HepG2 (cell line): ENCODE data around the gene CCDC117. TPM values are rescaled to one million over a fixed set of nuclear protein-coding genes. Genes with fewer than 3 reads are reported as not detected.

Experiments used
- CHCHD3 ChIP-seq: sonication (generic); formaldehyde crosslinking; IDR thresholded peaks from 2 replicates; pipeline ENCODE4 v1.8.0; 2022; ENCODE audit warnings: mild to moderate bottlenecking, missing genetic modification reagents, moderate library complexity
- EHMT2 ChIP-seq: fragments of 200-600 bp; sonication (generic); IDR thresholded peaks from 2 replicates; pipeline ENCODE4 v1.7.0; 2017; ENCODE audit warnings: antibody characterized with exemption, low read depth, low read length, borderline replicate concordance
- ELF4 ChIP-seq: sonication (generic); formaldehyde crosslinking; IDR thresholded peaks from 2 replicates; pipeline ENCODE4 v1.5.0; 2020; ENCODE audit warnings: missing genetic modification reagents, mild to moderate bottlenecking, moderate library complexity, borderline replicate concordance
- KLF16 ChIP-seq, 2 experiments: sonication (generic) in 1 of 2; formaldehyde crosslinking in 1 of 2; IDR thresholded peaks; 2 replicates each; pipeline versions ENCODE4 v1.6.1 to v1.8.0; 2016 to 2023; ENCODE audit warnings: missing genetic modification reagents in 2 of 2, missing compliant biosample characterization in 1 of 2
- PBX3 ChIP-seq: sonication (generic); formaldehyde crosslinking; IDR thresholded peaks from 2 replicates; pipeline ENCODE4 v1.8.1; 2023; ENCODE audit warnings: missing genetic modification reagents, inconsistent platforms, borderline replicate concordance
- POLR2AphosphoS2 ChIP-seq: IDR thresholded peaks from 2 replicates; pipeline ENCODE4 v1.6.1; 2011; ENCODE audit warnings: low read depth, low read length, improper control_type of control experiment
- SALL1 ChIP-seq: sonication (generic); formaldehyde crosslinking; IDR thresholded peaks from 2 replicates; pipeline ENCODE4 v1.8.0; 2022; ENCODE audit warnings: mild to moderate bottlenecking, missing genetic modification reagents
- SRSF9 ChIP-seq: fragments of 200-400 bp; formaldehyde crosslinking; IDR thresholded peaks from 2 replicates; pipeline ENCODE4 v1.6.1; 2018; ENCODE audit warnings: borderline replicate concordance, mild to moderate bottlenecking, low read depth, low read length; ENCODE audit not compliant: insufficient read depth, poor library complexity, severe bottlenecking
- ZBTB44 ChIP-seq: sonication (generic); formaldehyde crosslinking; IDR thresholded peaks from 2 replicates; pipeline ENCODE4 v1.4.0; 2020; ENCODE audit warnings: missing genetic modification reagents
- ZMAT5 ChIP-seq: sonication (generic); formaldehyde crosslinking; IDR thresholded peaks from 2 replicates; pipeline ENCODE4 v1.5.0; 2020; ENCODE audit warnings: mild to moderate bottlenecking, low read depth, missing genetic modification reagents, borderline replicate concordance
- ZNF263 ChIP-seq: sonication (generic); formaldehyde crosslinking; IDR thresholded peaks from 2 replicates; pipeline ENCODE4 v1.4.0; 2020; ENCODE audit warnings: missing genetic modification reagents
- ZNF512B ChIP-seq: sonication (generic); formaldehyde crosslinking; IDR thresholded peaks from 2 replicates; pipeline ENCODE4 v1.5.1; 2020; ENCODE audit warnings: missing genetic modification reagents, mild to moderate bottlenecking, borderline replicate concordance
- ZNF607 ChIP-seq: sonication (generic); formaldehyde crosslinking; IDR thresholded peaks from 2 replicates; pipeline ENCODE4 v1.5.1; 2020; ENCODE audit warnings: missing genetic modification reagents, mild to moderate bottlenecking, borderline replicate concordance
- ZNF678 ChIP-seq: sonication (generic); formaldehyde crosslinking; IDR thresholded peaks from 2 replicates; pipeline ENCODE4 v1.4.0; 2020; ENCODE audit warnings: mild to moderate bottlenecking, missing genetic modification reagents
- ZNF800 ChIP-seq: sonication (generic); formaldehyde crosslinking; IDR thresholded peaks from 2 replicates; pipeline ENCODE4 v1.4.0; 2020; ENCODE audit warnings: missing genetic modification reagents
- ZSCAN25 ChIP-seq: sonication (generic); formaldehyde crosslinking; IDR thresholded peaks from 2 replicates; pipeline ENCODE4 v1.8.0; 2022; ENCODE audit warnings: mild to moderate bottlenecking, missing genetic modification reagents
- ZUFSP ChIP-seq: sonication (generic); formaldehyde crosslinking; IDR thresholded peaks from 2 replicates; pipeline ENCODE4 v1.9.0; 2021; ENCODE audit warnings: missing genetic modification reagents, mild to moderate bottlenecking, borderline replicate concordance
- polyA plus RNA-seq, 8 experiments: library from polyadenylated mRNA; depleted of rRNA in 3 of 8; stranded (reverse) in 7 of 8; unstranded in 1 of 8; fragments of >200 nt; fragmentation: Illumina TruSeq in 4 of 8; extraction: Trizol in 4 of 8; gene quantifications; 2 replicates each; pipeline versions ENCODE4 v1.2.1 to v1.2.3, GENCODE V29; 2011 to 2016; ENCODE audit warnings: low read depth in 4 of 8, missing spikeins in 1 of 8, mixed read lengths in 1 of 8; ENCODE audit not compliant: insufficient read depth in 1 of 8
- total RNA-seq, 5 experiments: library from RNA; depleted of rRNA; stranded (reverse); fragments of >200 nt; fragmentation: Illumina TruSeq; extraction: Trizol; gene quantifications; 2 replicates each; pipeline ENCODE4 v1.2.3, GENCODE V29; 2016; ENCODE audit warnings: low read depth in 1 of 5

Gene CCDC117
- total and polyA plus RNA-seq, 2 of the 13 experiments (the other 11 are each of a cell fraction or from before 2014, with no cell fraction given) = 12.6 to 34.2 TPM

GRCh38 chr22:28819253-28820096 is 47.0 kb downstream of the CCDC117 start (continued):
- TF ChIP-seq EHMT2 (0 out of 2 replicates have a peak, but pooled peaks have one; percentile 35), ZMAT5 (CRISPR knock-in tag) (no peak), ZUFSP (CRISPR knock-in tag) (no peak), ZSCAN25 (0 out of 2 replicates have a peak, but pooled peaks have one; percentile 16), ZNF607 (CRISPR knock-in tag) (no peak), ZNF512B (no peak), KLF16 (CRISPR knock-in tag; IDR thresholded peaks at IDR 0.05) (0 out of 4 replicates have a peak, but pooled peaks of 1 of the 2 experiments have one; percentile 21), ZNF678 (CRISPR knock-in tag) (no peak), SRSF9 (no peak), CHCHD3 (CRISPR knock-in tag) (no peak), SALL1 (peak; percentile 92), POLR2AphosphoS2 (no peak), ZNF800 (CRISPR knock-in tag) (0 out of 2 replicates have a peak, but pooled peaks have one; percentile 45), ZNF263 (CRISPR knock-in tag) (no peak), PBX3 (CRISPR knock-in tag) (no peak), ELF4 (CRISPR knock-in tag) (no peak), ZBTB44 (CRISPR knock-in tag) (no peak)
